ENCODE results near the gene TPBG.

Gene TPBG

DNA sequence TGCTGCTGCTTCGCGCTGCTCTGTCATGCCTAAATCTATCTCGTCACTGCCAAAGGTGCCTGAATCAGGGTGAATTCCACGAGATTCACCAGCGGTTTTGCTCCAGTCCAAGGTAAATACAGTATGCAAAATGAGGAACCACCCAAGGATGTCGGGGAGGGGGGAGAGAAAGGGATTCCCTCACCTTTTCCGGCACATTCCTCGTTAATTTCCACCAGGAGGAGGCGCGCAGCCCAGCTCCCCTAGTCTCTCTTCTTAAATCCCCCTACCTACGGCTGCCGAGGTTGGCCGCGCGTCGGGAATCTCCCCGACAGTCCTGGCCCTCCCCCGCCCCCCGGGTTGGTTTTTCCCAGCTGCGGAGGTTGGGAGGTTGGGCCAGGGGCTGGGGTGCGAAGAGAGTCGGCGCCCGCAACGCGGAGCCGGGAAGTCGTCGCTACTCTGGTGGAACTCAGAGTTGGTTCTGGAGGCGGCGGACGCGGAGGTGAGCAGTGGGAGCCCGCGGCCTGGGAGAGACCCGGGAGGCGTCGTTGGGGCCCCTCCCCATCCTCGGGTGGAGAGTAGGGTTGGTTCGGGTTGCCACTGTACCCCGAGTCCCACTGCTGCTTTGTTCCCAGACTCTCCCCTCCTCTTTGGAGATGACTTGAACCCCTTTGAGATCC lies at the start of gene TPBG:
TSS of gene TPBG (plus strand) at position 390 of the 659 bp plus-strand sequence. CDS start 1,145 bp downstream, outside the sequence.
- Histone ChIP-seq H3K36me3 (ENCODE audit: control insufficient read depth in 2 of 2, insufficient read depth in 1 of 2, low read length in 2 of 2) (peaks cover 0 to 15% of the 10 kb centered on the region in 2 experiments; a peak in 2 of 3 replicates), H3K4me3 (ENCODE audit: low read depth, low read length) (peak within 1 kb of the TSS; percentile 85), H3K9me3 (ENCODE audit: control insufficient read depth, insufficient read depth, low read depth, low read length) (no peaks in the 10 kb centered on the region), H3K27ac (ENCODE audit: extremely low read depth, low read depth, low read length) (peak within 1 kb of the TSS; percentile 92), H3K4me1 (ENCODE audit: control insufficient read depth, insufficient read depth, low read length) (peaks cover 8% of the 10 kb centered on the region)
- POLR2A ChIA-PET: interaction anchor here (0.8 to 3.1 kb wide), 10 partner anchors 24 to 702 kb away, joined by 3 to 11 read pairs (median 4); partner anchors contain the start of gene UBE3D
- CTCF ChIA-PET: interaction anchor here (0.6 to 1.3 kb wide), 9 partner anchors 16 to 691 kb away, joined by 3 to 5 read pairs (median 3); no protein-coding TSS in a partner anchor
- TF ChIP-seq KLF7 (tag by site-specific recombination; IDR thresholded peaks at IDR 0.05; ENCODE audit: borderline replicate concordance) (peak; percentile 2; the same call in 1 of the 2 replicates), ZNF514 (tag by site-specific recombination; IDR thresholded peaks at IDR 0.05) (no peak), ZNF558 (tag by site-specific recombination; IDR thresholded peaks at IDR 0.05) (no peak; the same call in 1 of the 2 replicates), ZNF155 (tag by site-specific recombination; IDR thresholded peaks at IDR 0.05) (no peak), ZNF610 (tag by site-specific recombination; IDR thresholded peaks at IDR 0.05; ENCODE audit: borderline replicate concordance) (peak; percentile 48; the same call in 1 of the 2 replicates), ZNF2 (tag by site-specific recombination; IDR thresholded peaks at IDR 0.05) (peak; percentile 53; the same call in 1 of the 2 replicates), ZNF214 (tag by site-specific recombination; IDR thresholded peaks at IDR 0.05; ENCODE audit: borderline replicate concordance) (no peak), ZNF114 (tag by site-specific recombination; IDR thresholded peaks at IDR 0.05) (no peak), ZNF529 (tag by site-specific recombination; IDR thresholded peaks at IDR 0.05; ENCODE audit: insufficient replicate concordance) (no peak), YY2 (tag by site-specific recombination; IDR thresholded peaks at IDR 0.05) (0 out of 2 replicates have a peak, but pooled peaks have one; percentile 10), RBAK (tag by site-specific recombination; IDR thresholded peaks at IDR 0.05) (no peak), ZBTB48 (tag by site-specific recombination; IDR thresholded peaks at IDR 0.05) (peak; percentile 46; the same call in 1 of the 2 replicates), OSR2 (tag by site-specific recombination; IDR thresholded peaks at IDR 0.05) (0 out of 2 replicates have a peak, but pooled peaks have one; percentile 7), ZNF391 (tag by site-specific recombination; IDR thresholded peaks at IDR 0.05; ENCODE audit: borderline replicate concordance, low read depth) (peak; percentile 40; the same call in 1 of the 2 replicates), KLF17 (tag by site-specific recombination; IDR thresholded peaks at IDR 0.05) (peak; percentile 89), ZNF76 (tag by site-specific recombination; IDR thresholded peaks at IDR 0.05; ENCODE audit: borderline replicate concordance, low read depth) (peak; percentile 68; the same call in 1 of the 2 replicates), ZNF311 (tag by site-specific recombination; IDR thresholded peaks at IDR 0.05; ENCODE audit: borderline replicate concordance) (no peak), ZBTB7A (tag by site-specific recombination; IDR thresholded peaks at IDR 0.05; ENCODE audit: low read depth) (no peak), ZNF777 (tag by site-specific recombination; IDR thresholded peaks at IDR 0.05; ENCODE audit: borderline replicate concordance) (peak; percentile 94; the same call in 1 of the 2 replicates), ZNF354C (tag by site-specific recombination; IDR thresholded peaks at IDR 0.05; ENCODE audit: borderline replicate concordance, low read depth) (no peak), HOXD13 (CRISPR knock-in tag; IDR thresholded peaks at IDR 0.05; ENCODE audit: borderline replicate concordance) (no peak), KLF16 (tag by site-specific recombination; IDR thresholded peaks at IDR 0.05) (peak; percentile 73; the same call in 1 of the 2 replicates), ZNF488 (tag by site-specific recombination; IDR thresholded peaks at IDR 0.05) (no peak), ZNF660 (tag by site-specific recombination; IDR thresholded peaks at IDR 0.05) (peak; percentile 93), ZNF555 (tag by site-specific recombination; conservative IDR thresholded peaks at IDR 0.05) (no peak), ZBTB8A (tag by site-specific recombination; IDR thresholded peaks at IDR 0.05) (peak; percentile 85), ZNF501 (tag by site-specific recombination; IDR thresholded peaks at IDR 0.05) (peak; percentile 81; the same call in 1 of the 2 replicates), ZBTB17 (tag by site-specific recombination; IDR thresholded peaks at IDR 0.05) (peak; percentile 86), YY1 (tag by site-specific recombination; IDR thresholded peaks at IDR 0.05) (no peak), TCF7L2 (IDR thresholded peaks at IDR 0.05; ENCODE audit: borderline replicate concordance, low read depth, low read length) (no peak)
- TF ChIP-seq, protein P1, sequence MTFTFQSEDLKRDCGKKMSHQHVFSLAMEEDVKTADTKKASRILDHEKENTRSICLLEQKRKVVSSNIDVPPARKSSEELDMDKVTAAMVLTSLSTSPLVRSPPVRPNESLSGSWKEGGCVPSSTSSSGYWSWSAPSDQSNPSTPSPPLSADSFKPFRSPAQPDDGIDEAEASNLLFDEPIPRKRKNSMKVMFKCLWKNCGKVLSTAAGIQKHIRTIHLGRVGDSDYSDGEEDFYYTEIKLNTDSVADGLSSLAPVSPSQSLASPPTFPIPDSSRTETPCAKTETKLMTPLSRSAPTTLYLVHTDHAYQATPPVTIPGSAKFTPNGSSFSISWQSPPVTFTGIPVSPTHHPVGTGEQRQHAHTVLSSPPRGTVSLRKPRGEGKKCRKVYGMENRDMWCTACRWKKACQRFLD (tag by site-specific recombination; IDR thresholded peaks at IDR 0.05): no peak
- TF ChIP-seq, protein P2, sequence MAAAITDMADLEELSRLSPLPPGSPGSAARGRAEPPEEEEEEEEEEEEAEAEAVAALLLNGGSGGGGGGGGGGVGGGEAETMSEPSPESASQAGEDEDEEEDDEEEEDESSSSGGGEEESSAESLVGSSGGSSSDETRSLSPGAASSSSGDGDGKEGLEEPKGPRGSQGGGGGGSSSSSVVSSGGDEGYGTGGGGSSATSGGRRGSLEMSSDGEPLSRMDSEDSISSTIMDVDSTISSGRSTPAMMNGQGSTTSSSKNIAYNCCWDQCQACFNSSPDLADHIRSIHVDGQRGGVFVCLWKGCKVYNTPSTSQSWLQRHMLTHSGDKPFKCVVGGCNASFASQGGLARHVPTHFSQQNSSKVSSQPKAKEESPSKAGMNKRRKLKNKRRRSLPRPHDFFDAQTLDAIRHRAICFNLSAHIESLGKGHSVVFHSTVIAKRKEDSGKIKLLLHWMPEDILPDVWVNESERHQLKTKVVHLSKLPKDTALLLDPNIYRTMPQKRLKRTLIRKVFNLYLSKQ (tag by site-specific recombination; IDR thresholded peaks at IDR 0.05; ENCODE audit: borderline replicate concordance): no peak
- TF ChIP-seq, protein P3, sequence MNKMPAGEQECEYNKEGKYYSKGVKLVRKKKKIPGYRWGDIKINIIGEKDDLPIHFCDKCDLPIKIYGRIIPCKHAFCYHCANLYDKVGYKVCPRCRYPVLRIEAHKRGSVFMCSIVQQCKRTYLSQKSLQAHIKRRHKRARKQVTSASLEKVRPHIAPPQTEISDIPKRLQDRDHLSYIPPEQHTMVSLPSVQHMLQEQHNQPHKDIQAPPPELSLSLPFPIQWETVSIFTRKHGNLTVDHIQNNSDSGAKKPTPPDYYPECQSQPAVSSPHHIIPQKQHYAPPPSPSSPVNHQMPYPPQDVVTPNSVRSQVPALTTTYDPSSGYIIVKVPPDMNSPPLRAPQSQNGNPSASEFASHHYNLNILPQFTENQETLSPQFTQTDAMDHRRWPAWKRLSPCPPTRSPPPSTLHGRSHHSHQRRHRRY (tag by site-specific recombination; IDR thresholded peaks at IDR 0.05): no peak

Measured in HEK293 (cell line).